Peyer's patch (tissue), 4 donors: ENCODE measurements around the gene GSTO1.

Source experiments
- CTCF ChIP-seq, 6 experiments: fragments of 450-650 bp in 4 of 6; fragments of 200-600 bp in 2 of 6; sonication (generic) in 1 of 6; IDR thresholded peaks; one replicate each; pipeline ENCODE4 v1.5.1; 2017 to 2019; ENCODE audit warnings: antibody characterized with exemption in 6 of 6, mild to moderate bottlenecking in 3 of 6, moderate library complexity in 1 of 6
- POLR2A ChIP-seq, 2 donors: fragments of 450-650 bp; IDR thresholded peaks; one replicate each; pipeline ENCODE4 v1.5.1; 2017; ENCODE audit warnings: antibody characterized with exemption in 2 of 2, mild to moderate bottlenecking in 2 of 2, moderate library complexity in 2 of 2

- TF ChIP-seq CTCF (IDR thresholded peaks at IDR 0.05) (no peak), POLR2A (IDR thresholded peaks at IDR 0.05) (no peak)
These were observed 4.8 kb downstream of the GSTO1 start for GRCh38 chr10:104259456-104259855.
